ENCODE results near the gene IL1RL1. TPM values are rescaled to one million over a fixed set of nuclear protein-coding genes. Genes with fewer than 3 reads are reported as not detected.

Gene IL1RL1
- total and polyA plus RNA-seq, 7 donors: 0.23 to 10.7 (median 5.4) TPM

GRCh38 chr2:102366406-102367112 is 55.2 kb downstream of the IL1RL1 start:
- 66 to 88% methylated on average over 3 of the region's 3 CpGs for whole genome bisulfite sequencing, 2 donors
- Histone ChIP-seq H3K27me3 (no peaks in the 10 kb centered on the region), H3K36me3 (no peaks in the 10 kb centered on the region), H3K9me3 (peaks cover 0 to 9% (median 3%) of the 10 kb centered on the region in 4 donors), H3K27ac (no peak overlapping the region), H3K4me1 (no peaks in the 10 kb centered on the region), H3K4me3 (no peak overlapping the region)
- intact Hi-C loops (cut with DNase I): no loop called here
- no peak for DNase-seq
- no peak for TF ChIP-seq POLR2AphosphoS5 (IDR thresholded peaks at IDR 0.05)
- no peak for TF ChIP-seq POLR2A (IDR thresholded peaks at IDR 0.05)
- no peak for TF ChIP-seq CTCF (IDR thresholded peaks at IDR 0.05)
- no peak for TF ChIP-seq EP300 (IDR thresholded peaks at IDR 0.05)

- Histone ChIP-seq H3K4me1 (no peaks in the 10 kb centered on the region), H3K27ac (no peak overlapping the region), H3K9me3 (peaks cover 0 to 9% (median 3%) of the 10 kb centered on the region in 4 donors), H3K4me3 (no peak overlapping the region), H3K36me3 (no peaks in the 10 kb centered on the region), H3K27me3 (no peaks in the 10 kb centered on the region)
- intact Hi-C loops (cut with DNase I): no loop called here
- no peak for TF ChIP-seq EP300 (IDR thresholded peaks at IDR 0.05)
- no peak for TF ChIP-seq CTCF (IDR thresholded peaks at IDR 0.05)
- TF ChIP-seq POLR2AphosphoS5 (IDR thresholded peaks at IDR 0.05): no peak
- TF ChIP-seq POLR2A (IDR thresholded peaks at IDR 0.05): no peak
- no peak for DNase-seq
- WGBS, 2 donors: 62 to 90% methylated on average over 6 of the region's 6 CpGs
Measured at GRCh38 chr2:102367331-102367971, 56.1 kb downstream of the IL1RL1 start.

- Histone ChIP-seq H3K36me3 (no peaks in the 10 kb centered on the region), H3K9me3 (peaks cover 0 to 9% (median 3%) of the 10 kb centered on the region in 4 donors), H3K27ac (no peak overlapping the region), H3K27me3 (no peaks in the 10 kb centered on the region), H3K4me3 (no peak overlapping the region), H3K4me1 (no peaks in the 10 kb centered on the region)
- DNase-seq: no peak
- intact Hi-C loops (cut with DNase I): no loop called here
- 84 to 89% methylated on average over 5 of the region's 5 CpGs for WGBS, 2 donors
- TF ChIP-seq EP300 (IDR thresholded peaks at IDR 0.05) (no peak), POLR2AphosphoS5 (IDR thresholded peaks at IDR 0.05) (no peak), CTCF (IDR thresholded peaks at IDR 0.05) (no peak), POLR2A (IDR thresholded peaks at IDR 0.05) (no peak)
Measured at GRCh38 chr2:102368461-102369109, 57.2 kb downstream of the IL1RL1 start.

GRCh38 chr2:102369866-102370265 is 58.5 kb downstream of the IL1RL1 start:
- Histone ChIP-seq H3K27ac (no peak overlapping the region), H3K4me1 (no peaks in the 10 kb centered on the region), H3K4me3 (no peak overlapping the region), H3K27me3 (no peaks in the 10 kb centered on the region), H3K36me3 (no peaks in the 10 kb centered on the region), H3K9me3 (peaks cover 0 to 9% (median 3%) of the 10 kb centered on the region in 4 donors)
- intact Hi-C loops (cut with DNase I): no loop called here
- TF ChIP-seq POLR2AphosphoS5 (IDR thresholded peaks at IDR 0.05): no peak
- no peak for TF ChIP-seq CTCF (IDR thresholded peaks at IDR 0.05)
- no peak for TF ChIP-seq POLR2A (IDR thresholded peaks at IDR 0.05)
- TF ChIP-seq EP300 (IDR thresholded peaks at IDR 0.05): no peak
- 91 to 96% methylated on average over 1 of the region's 1 CpG for WGBS, 2 donors
- no peak for DNase-seq

Measured in sigmoid colon (tissue), 7 donors.